ENCODE measurements around the gene ZNF575. TPM values are rescaled to one million over a fixed set of nuclear protein-coding genes. Genes with fewer than 3 reads are reported as not detected.

ZNF575 gene
- total RNA-seq, 2 experiments from 2014 or later: 2.6 to 2.7 TPM

DNA sequence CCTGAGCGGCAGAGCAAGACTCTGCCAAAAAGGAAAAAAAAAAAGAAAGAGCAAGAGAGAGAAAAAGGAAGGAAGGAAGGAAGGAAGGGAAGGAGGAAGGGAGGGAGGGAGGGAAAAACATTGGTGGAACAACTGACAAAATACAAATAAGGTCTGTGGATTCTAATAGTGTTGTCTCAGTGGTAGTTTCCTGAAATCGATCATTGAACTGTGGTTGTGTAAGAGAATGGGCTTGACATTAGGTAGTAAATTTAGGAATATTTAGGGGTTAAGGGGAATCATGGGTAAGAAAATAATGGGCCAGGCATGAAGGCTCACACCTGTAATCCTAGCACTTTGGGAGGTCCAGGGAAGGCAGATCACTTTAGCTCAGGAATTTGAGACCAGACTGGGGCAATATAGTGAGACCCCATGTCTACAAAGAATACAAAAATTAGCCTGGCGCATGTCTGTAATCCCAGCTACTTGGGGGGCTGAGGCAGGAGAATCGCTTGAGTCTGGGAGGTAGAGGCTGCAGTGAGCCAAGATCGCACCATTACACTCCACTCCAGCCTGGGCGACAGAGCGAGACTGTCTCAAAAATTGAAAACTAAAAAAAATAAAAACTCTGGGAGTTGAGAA, 42.9 kb upstream of the ZNF575 start:
- no peaks in the 10 kb centered on the region for H3K4me1 ChIP-seq (ENCODE audit: insufficient read depth, low read length)
- no peak for DNase-seq
- no peak overlapping the region for H3K27ac Mint-ChIP-seq
- H3K4me3 ChIP-seq (ENCODE audit: low read length): no peak overlapping the region
- H3K9me3 Mint-ChIP-seq: no peaks in the 10 kb centered on the region
- peaks cover 23% of the 10 kb centered on the region for H3K36me3 Mint-ChIP-seq (ENCODE audit: low read depth)
- TF ChIP-seq, protein P1, sequence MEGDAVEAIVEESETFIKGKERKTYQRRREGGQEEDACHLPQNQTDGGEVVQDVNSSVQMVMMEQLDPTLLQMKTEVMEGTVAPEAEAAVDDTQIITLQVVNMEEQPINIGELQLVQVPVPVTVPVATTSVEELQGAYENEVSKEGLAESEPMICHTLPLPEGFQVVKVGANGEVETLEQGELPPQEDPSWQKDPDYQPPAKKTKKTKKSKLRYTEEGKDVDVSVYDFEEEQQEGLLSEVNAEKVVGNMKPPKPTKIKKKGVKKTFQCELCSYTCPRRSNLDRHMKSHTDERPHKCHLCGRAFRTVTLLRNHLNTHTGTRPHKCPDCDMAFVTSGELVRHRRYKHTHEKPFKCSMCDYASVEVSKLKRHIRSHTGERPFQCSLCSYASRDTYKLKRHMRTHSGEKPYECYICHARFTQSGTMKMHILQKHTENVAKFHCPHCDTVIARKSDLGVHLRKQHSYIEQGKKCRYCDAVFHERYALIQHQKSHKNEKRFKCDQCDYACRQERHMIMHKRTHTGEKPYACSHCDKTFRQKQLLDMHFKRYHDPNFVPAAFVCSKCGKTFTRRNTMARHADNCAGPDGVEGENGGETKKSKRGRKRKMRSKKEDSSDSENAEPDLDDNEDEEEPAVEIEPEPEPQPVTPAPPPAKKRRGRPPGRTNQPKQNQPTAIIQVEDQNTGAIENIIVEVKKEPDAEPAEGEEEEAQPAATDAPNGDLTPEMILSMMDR (IDR thresholded peaks at IDR 0.05): no peak
- H3K36me3 ChIP-seq (ENCODE audit: insufficient read depth, low read length): peaks cover 11% of the 10 kb centered on the region
- H3K4me3 Mint-ChIP-seq: no peak overlapping the region
- no peak overlapping the region for H3K27ac ChIP-seq (ENCODE audit: low read depth in 1 of 2, low read length in 2 of 2)
- ATAC-seq (ENCODE audit: poor library complexity): no peak
- CTCF ChIA-PET: no interaction called here
- no peaks in the 10 kb centered on the region for H3K27me3 ChIP-seq (ENCODE audit: control insufficient read depth in 1 of 2, insufficient read depth in 2 of 2, low read length in 2 of 2)
- H3K4me1 Mint-ChIP-seq (ENCODE audit: low read depth): no peaks in the 10 kb centered on the region
- H3K27me3 Mint-ChIP-seq: no peaks in the 10 kb centered on the region
- intact Hi-C loops (cut with DNase I, micrococcal nuclease): no loop called here
- H3K9me3 ChIP-seq (ENCODE audit: control insufficient read depth in 1 of 2, insufficient read depth in 1 of 2, low read length in 2 of 2): no peaks in the 10 kb centered on the region
- POLR2A ChIA-PET: interaction anchor here (1.7 kb wide), 1 partner anchor 14 kb away, joined by 10 read pairs; the partner anchor contains the start of gene PHLDB3

GRCh38 chr19:43490759-43491158, 42.2 kb upstream of the ZNF575 start:
- CTCF ChIA-PET: no interaction called here
- Mint-ChIP-seq H3K27me3 (no peaks in the 10 kb centered on the region), H3K9me3 (no peaks in the 10 kb centered on the region), H3K4me3 (no peak overlapping the region), H3K4me1 (ENCODE audit: low read depth) (no peaks in the 10 kb centered on the region), H3K36me3 (ENCODE audit: low read depth) (peaks cover 29% of the 10 kb centered on the region), H3K27ac (no peak overlapping the region)
- POLR2A ChIA-PET: interaction anchor here (0.8 to 1.7 kb wide), 2 partner anchors 14 to 28 kb away, joined by 4 to 10 read pairs; partner anchors contain the start of gene PHLDB3
- H3K27me3 ChIP-seq (ENCODE audit: control insufficient read depth in 1 of 2, insufficient read depth in 2 of 2, low read length in 2 of 2): no peaks in the 10 kb centered on the region
- intact Hi-C loops (cut with DNase I, micrococcal nuclease): no loop called here
- no peak overlapping the region for H3K4me3 ChIP-seq (ENCODE audit: low read length)
- TF ChIP-seq, protein P1 (IDR thresholded peaks at IDR 0.05): no peak
- H3K27ac ChIP-seq (ENCODE audit: low read depth in 1 of 2, low read length in 2 of 2): no peak overlapping the region
- H3K4me1 ChIP-seq (ENCODE audit: insufficient read depth, low read length): no peaks in the 10 kb centered on the region
- DNase-seq: no peak
- H3K9me3 ChIP-seq (ENCODE audit: control insufficient read depth in 1 of 2, insufficient read depth in 1 of 2, low read length in 2 of 2): no peaks in the 10 kb centered on the region
- H3K36me3 ChIP-seq (ENCODE audit: insufficient read depth, low read length): peaks cover 17% of the 10 kb centered on the region
- no peak for ATAC-seq (ENCODE audit: poor library complexity)

GRCh38 chr19:43495082-43495481, 37.9 kb upstream of the ZNF575 start:
- ATAC-seq (ENCODE audit: poor library complexity) (no peak), DNase-seq (no peak)
- Mint-ChIP-seq H3K9me3 (no peaks in the 10 kb centered on the region), H3K4me1 (ENCODE audit: low read depth) (peaks cover 4% of the 10 kb centered on the region), H3K27me3 (no peaks in the 10 kb centered on the region), H3K4me3 (no peak overlapping the region), H3K27ac (no peak overlapping the region), H3K36me3 (ENCODE audit: low read depth) (peaks cover 49% of the 10 kb centered on the region)
- ChIA-PET CTCF (interaction anchor here (1.7 kb wide), 1 partner anchor 33 kb away, joined by 3 read pairs; no protein-coding TSS in a partner anchor), POLR2A (interaction anchor here (1.2 kb wide), 1 partner anchor 31 kb away, joined by 4 read pairs; no protein-coding TSS in a partner anchor)
- H3K4me3 ChIP-seq (ENCODE audit: low read length): no peak overlapping the region
- peaks cover 37% of the 10 kb centered on the region for H3K36me3 ChIP-seq (ENCODE audit: insufficient read depth, low read length)
- no peaks in the 10 kb centered on the region for H3K9me3 ChIP-seq (ENCODE audit: control insufficient read depth in 1 of 2, insufficient read depth in 1 of 2, low read length in 2 of 2)
- H3K27ac ChIP-seq (ENCODE audit: low read depth in 1 of 2, low read length in 2 of 2): no peak overlapping the region
- no peaks in the 10 kb centered on the region for H3K4me1 ChIP-seq (ENCODE audit: insufficient read depth, low read length)
- TF ChIP-seq, protein P1 (IDR thresholded peaks at IDR 0.05): no peak
- intact Hi-C loops (cut with DNase I, micrococcal nuclease): no loop called here
- no peaks in the 10 kb centered on the region for H3K27me3 ChIP-seq (ENCODE audit: control insufficient read depth in 1 of 2, insufficient read depth in 2 of 2, low read length in 2 of 2)

Data from CD4-positive, alpha-beta T cell (primary cell).